ENCODE measurements around the gene TMEM89.
A peak's percentile ranks its signal among the peaks of the same experiment; 100 is the strongest.

Gene TMEM89

DNA sequence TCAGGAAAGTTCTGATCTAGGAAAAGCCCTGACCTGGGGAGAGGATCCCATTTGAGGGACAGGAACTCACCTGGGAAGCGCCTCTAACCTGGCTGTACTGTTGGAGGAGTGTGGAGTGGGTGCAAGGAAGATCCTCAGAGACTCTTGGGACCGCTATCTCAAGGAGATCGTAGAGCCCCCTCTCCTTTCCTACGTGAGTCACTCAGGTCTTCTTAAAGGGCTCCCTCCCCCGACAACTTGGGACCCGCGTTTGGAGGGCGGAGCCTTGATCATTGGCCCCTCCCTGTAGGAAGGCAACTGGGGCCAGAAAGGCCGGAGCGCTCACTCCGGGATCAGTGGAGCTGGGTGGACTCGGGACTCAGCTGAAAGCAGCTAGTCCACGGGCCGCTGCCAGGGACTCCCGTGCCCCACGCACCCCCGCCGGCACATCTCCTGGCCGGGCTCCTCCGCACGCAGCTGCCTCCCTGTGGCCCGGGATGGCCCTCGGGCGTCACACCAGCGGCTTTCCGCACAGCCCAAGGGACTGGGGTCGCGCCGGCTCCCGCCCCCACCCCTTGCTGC, 13.2 kb upstream of the TMEM89 start:
- DNase-seq = peak; percentile 71
- peak overlapping the region; percentile 87 for H3K4me3 Mint-ChIP-seq
- H3K4me1 Mint-ChIP-seq = peaks cover 28% of the 10 kb centered on the region
- no peak overlapping the region for H3K27ac Mint-ChIP-seq
- peaks cover 16% of the 10 kb centered on the region for H3K36me3 Mint-ChIP-seq
- CTCF ChIA-PET = interaction anchor here (1.2 to 2.8 kb wide), 10 partner anchors 10 to 234 kb away, joined by 3 to 17 read pairs (median 8); partner anchors contain the start of genes PFKFB4 and UCN2
- H3K9me3 Mint-ChIP-seq = no peaks in the 10 kb centered on the region
- H3K27me3 Mint-ChIP-seq = peaks cover 2% of the 10 kb centered on the region

- no peak for DNase-seq
- CTCF ChIA-PET = interaction anchor here (2.8 kb wide), 1 partner anchor 9 kb away, joined by 14 read pairs; no protein-coding TSS in a partner anchor
- Mint-ChIP-seq H3K36me3 (peaks cover 25% of the 10 kb centered on the region), H3K9me3 (no peaks in the 10 kb centered on the region), H3K27me3 (no peaks in the 10 kb centered on the region), H3K27ac (no peak overlapping the region), H3K4me1 (peaks cover 28% of the 10 kb centered on the region), H3K4me3 (peak overlapping the region; percentile 87)
Measured at GRCh38 chr3:48633743-48634142, 12.2 kb upstream of the TMEM89 start.

GRCh38 chr3:48633256-48633655, 11.7 kb upstream of the TMEM89 start:
- H3K27me3 Mint-ChIP-seq = no peaks in the 10 kb centered on the region
- H3K9me3 Mint-ChIP-seq = no peaks in the 10 kb centered on the region
- peak overlapping the region; percentile 37 for H3K4me3 Mint-ChIP-seq
- CTCF ChIA-PET = no interaction called here
- peaks cover 26% of the 10 kb centered on the region for H3K36me3 Mint-ChIP-seq
- no peak for DNase-seq
- H3K27ac Mint-ChIP-seq = no peak overlapping the region
- H3K4me1 Mint-ChIP-seq = peaks cover 28% of the 10 kb centered on the region

DNA sequence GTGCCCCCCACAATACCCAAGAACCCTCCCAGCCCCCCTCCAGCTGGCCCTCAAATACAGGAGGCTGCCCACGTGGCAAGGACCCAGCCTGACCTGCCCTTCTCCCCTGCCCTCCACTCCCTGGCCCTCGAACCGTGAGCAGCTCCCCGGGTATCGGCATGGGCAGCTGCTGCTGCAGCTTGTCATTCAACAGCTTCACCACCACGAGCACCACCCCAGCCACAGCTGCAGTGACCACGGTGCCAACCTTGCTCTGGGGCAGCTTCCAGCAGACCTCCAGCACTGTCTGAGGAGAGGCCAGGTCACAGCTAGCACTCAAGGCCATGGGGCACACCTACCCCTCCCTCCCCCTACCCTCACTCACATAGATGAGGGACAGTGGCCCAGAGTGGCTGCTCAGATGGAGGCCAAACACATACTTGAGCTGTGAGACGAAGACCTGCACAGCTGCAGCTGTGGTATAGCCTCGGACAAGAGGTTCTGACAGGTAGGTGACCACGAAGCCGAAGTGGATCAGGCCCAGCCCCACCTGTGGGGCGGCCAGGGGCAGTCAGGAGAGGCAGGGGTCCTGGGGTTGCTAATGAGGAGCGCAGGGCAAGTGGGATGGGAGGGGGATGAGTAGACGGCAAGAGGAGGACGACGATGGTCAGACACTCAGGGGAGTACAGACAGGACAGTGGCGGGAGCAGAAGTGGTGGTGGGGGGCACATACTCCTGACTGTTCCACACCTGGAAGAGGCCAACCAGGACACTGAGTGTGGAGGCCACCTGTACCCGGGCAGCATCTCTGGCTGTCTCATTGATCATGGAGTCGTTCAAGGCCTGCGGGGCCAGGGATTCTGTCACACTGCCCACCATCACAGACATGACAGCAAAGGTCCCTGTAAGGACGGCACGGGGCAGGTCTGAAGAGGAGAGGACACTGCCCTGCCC, 10.2 kb upstream of the TMEM89 start:
- H3K36me3 Mint-ChIP-seq = peaks cover 36% of the 10 kb centered on the region
- no peak overlapping the region for H3K4me3 Mint-ChIP-seq
- no peaks in the 10 kb centered on the region for H3K27me3 Mint-ChIP-seq
- H3K9me3 Mint-ChIP-seq = no peaks in the 10 kb centered on the region
- no peak for DNase-seq
- no peak overlapping the region for H3K27ac Mint-ChIP-seq
- peaks cover 21% of the 10 kb centered on the region for H3K4me1 Mint-ChIP-seq
- CTCF ChIA-PET = no interaction called here

DNA sequence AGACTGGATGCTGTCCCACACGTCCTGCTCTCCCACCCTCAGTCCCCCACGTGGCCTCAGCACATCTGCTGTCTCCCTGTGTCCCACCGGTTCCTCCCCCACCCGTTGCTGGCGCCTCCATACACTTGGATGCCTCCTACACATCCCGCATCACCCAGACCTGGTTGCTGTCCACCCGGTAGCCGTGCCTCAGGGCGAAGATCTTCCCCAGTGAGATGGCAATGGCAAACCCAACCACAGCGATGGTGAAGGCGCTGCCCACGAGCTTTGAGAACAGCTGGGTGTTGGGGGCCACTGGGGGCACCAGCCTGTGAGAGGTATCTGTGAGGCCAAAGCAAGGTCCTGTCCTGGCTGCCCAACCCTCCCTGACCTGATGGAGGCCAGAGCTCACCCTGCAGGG, 9.3 kb upstream of the TMEM89 start:
- Mint-ChIP-seq H3K27ac (no peak overlapping the region), H3K27me3 (no peaks in the 10 kb centered on the region), H3K36me3 (peaks cover 41% of the 10 kb centered on the region), H3K4me1 (peaks cover 14% of the 10 kb centered on the region), H3K9me3 (no peaks in the 10 kb centered on the region), H3K4me3 (no peak overlapping the region)
- DNase-seq = no peak
- CTCF ChIA-PET = no interaction called here

GRCh38 chr3:48630407-48630806, 8.8 kb upstream of the TMEM89 start:
- CTCF ChIA-PET = no interaction called here
- Mint-ChIP-seq H3K4me1 (peaks cover 14% of the 10 kb centered on the region), H3K9me3 (no peaks in the 10 kb centered on the region), H3K27ac (no peak overlapping the region), H3K27me3 (no peaks in the 10 kb centered on the region), H3K4me3 (no peak overlapping the region), H3K36me3 (peaks cover 41% of the 10 kb centered on the region)
- no peak for DNase-seq

DNA sequence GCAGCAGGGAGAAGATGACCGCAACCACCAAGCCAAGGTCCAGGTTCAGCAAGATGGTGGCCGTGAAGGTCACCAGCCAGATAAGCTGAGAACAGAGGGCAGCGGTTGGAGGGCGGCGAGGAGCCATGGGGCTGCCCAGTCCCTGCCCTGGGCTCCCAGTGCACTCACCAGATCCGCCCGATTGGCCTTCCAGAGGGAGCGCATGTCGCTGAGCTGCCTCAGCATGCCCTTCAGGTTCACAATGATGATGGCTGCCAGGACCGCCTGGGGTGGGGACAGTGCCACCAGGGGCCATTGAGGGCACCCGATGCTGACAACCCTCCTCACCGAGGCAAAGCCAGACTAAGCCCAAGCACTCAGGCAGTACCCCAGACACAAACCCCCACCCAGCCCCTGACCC, 8.3 kb upstream of the TMEM89 start:
- Mint-ChIP-seq H3K36me3 (peaks cover 43% of the 10 kb centered on the region), H3K4me1 (peaks cover 16% of the 10 kb centered on the region), H3K4me3 (no peak overlapping the region), H3K27ac (no peak overlapping the region), H3K27me3 (no peaks in the 10 kb centered on the region), H3K9me3 (no peaks in the 10 kb centered on the region)
- no peak for DNase-seq
- CTCF ChIA-PET = no interaction called here

- Mint-ChIP-seq H3K36me3 (peaks cover 50% of the 10 kb centered on the region), H3K27ac (no peak overlapping the region), H3K4me3 (no peak overlapping the region), H3K27me3 (no peaks in the 10 kb centered on the region), H3K4me1 (peaks cover 17% of the 10 kb centered on the region), H3K9me3 (no peaks in the 10 kb centered on the region)
- CTCF ChIA-PET = no interaction called here
- DNase-seq = no peak
Measured at GRCh38 chr3:48628277-48629017, 6.9 kb upstream of the TMEM89 start.

DNA sequence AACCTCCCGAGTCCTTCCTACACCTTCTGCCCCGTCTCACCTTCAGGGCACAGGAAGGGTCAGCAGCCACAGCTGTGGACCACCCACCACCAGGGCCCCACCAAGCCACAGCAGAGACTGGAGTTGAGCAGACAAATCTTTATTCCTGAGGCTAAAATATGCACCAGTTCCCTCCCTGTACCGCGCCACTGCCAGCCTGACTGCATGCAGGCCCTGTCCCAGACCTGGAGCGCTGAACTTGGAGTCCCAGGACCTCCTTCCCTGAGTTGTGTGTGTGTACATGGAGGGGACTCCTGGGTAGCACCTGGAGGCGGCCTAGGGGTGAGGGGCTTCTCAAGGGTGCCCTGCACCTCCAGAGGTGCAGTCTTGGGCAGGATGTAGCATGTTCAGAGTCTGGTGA, 4.0 kb upstream of the TMEM89 start:
- Mint-ChIP-seq H3K4me1 (peaks cover 17% of the 10 kb centered on the region), H3K27ac (no peak overlapping the region), H3K36me3 (peaks cover 37% of the 10 kb centered on the region), H3K9me3 (no peaks in the 10 kb centered on the region), H3K27me3 (no peaks in the 10 kb centered on the region), H3K4me3 (no peak overlapping the region)
- CTCF ChIA-PET = interaction anchor here (3.4 kb wide), 1 partner anchor 10 kb away, joined by 14 read pairs; the partner anchor contains the start of gene SLC26A6
- DNase-seq = no peak

GRCh38 chr3:48624767-48625166, 3.2 kb upstream of the TMEM89 start:
- H3K36me3 Mint-ChIP-seq = peaks cover 34% of the 10 kb centered on the region
- H3K4me1 Mint-ChIP-seq = peaks cover 17% of the 10 kb centered on the region
- no peaks in the 10 kb centered on the region for H3K9me3 Mint-ChIP-seq
- H3K27me3 Mint-ChIP-seq = no peaks in the 10 kb centered on the region
- DNase-seq = no peak
- CTCF ChIA-PET = interaction anchor here (0.8 to 3.4 kb wide), 2 partner anchors 10 to 68 kb away, joined by 3 to 14 read pairs; partner anchors contain the start of genes PFKFB4 and SLC26A6
- no peak overlapping the region for H3K4me3 Mint-ChIP-seq
- H3K27ac Mint-ChIP-seq = peak overlapping the region; percentile 83

DNA sequence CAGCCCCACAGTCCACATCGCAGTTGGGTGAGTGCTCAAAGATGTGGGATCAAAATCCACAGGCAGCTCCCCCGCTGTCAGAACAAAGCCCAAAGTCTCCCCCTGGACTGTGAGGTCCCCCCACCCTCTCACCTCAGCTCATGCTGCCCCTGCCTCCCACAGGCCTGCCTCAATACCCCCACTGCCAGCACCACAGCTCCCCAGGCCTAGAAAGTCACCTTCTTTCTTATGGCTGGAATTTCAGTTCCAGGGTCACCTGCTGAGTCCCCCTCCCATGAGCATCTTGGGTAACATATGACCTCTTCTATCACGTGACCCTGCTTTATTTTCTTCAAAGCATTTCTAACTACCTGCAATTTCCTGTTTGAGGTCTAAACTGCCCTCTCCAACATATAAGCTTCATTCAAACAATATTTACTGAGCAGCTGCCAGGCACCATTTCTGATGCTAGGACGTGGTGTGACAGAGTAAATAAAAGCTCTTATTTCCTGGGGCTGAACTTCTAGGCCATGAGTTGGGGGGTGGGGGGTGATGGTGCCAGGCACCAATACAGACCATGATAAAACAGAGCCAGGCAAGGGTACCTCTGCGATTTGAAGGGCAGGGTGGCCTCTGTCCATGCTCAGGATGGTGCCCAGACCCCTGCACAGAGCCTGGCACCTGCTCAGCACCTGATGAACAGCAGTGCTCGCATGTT, 2.4 kb upstream of the TMEM89 start:
- Mint-ChIP-seq H3K9me3 (no peaks in the 10 kb centered on the region), H3K36me3 (peaks cover 27% of the 10 kb centered on the region), H3K27ac (peak overlapping the region; percentile 76), H3K4me1 (peaks cover 17% of the 10 kb centered on the region), H3K27me3 (no peaks in the 10 kb centered on the region), H3K4me3 (no peak overlapping the region)
- no peak for DNase-seq
- CTCF ChIA-PET = interaction anchor here (0.8 to 3.4 kb wide), 2 partner anchors 11 to 67 kb away, joined by 3 to 14 read pairs; partner anchors contain the start of genes PFKFB4 and SLC26A6

- Mint-ChIP-seq H3K9me3 (peaks cover 16% of the 10 kb centered on the region), H3K27ac (peak overlapping the region; percentile 49), H3K36me3 (peaks cover 10% of the 10 kb centered on the region), H3K4me1 (peaks cover 14% of the 10 kb centered on the region), H3K4me3 (no peak overlapping the region), H3K27me3 (no peaks in the 10 kb centered on the region)
- no peak for DNase-seq
- CTCF ChIA-PET = no interaction called here
Measured at GRCh38 chr3:48619541-48620524, 1.7 kb downstream of the TMEM89 start.

GRCh38 chr3:48617559-48617958, 4.0 kb downstream of the TMEM89 start:
- H3K27ac Mint-ChIP-seq = no peak overlapping the region
- DNase-seq = no peak
- CTCF ChIA-PET = no interaction called here
- H3K4me1 Mint-ChIP-seq = peaks cover 5% of the 10 kb centered on the region
- no peaks in the 10 kb centered on the region for H3K27me3 Mint-ChIP-seq
- no peak overlapping the region for H3K4me3 Mint-ChIP-seq
- peaks cover 16% of the 10 kb centered on the region for H3K9me3 Mint-ChIP-seq
- peaks cover 4% of the 10 kb centered on the region for H3K36me3 Mint-ChIP-seq

All from activated naive CD4-positive, alpha-beta T cell treated with anti-CD3 and anti-CD28 coated beads, Interleukin-2, amount 10 ng/mL, durations not matched to agents 7 days and 5 days (primary cell).